AG10803 (cell line): ENCODE data around the gene TXNDC2.

Source experiments
- DNase-seq: peaks from one replicate; pipeline ENCODE4 v3.0.0; 2010; ENCODE audit warnings: low read depth
- H3K4me3 ChIP-seq: 2 replicates; pipeline ENCODE4 v1.5.1; 2011; ENCODE audit warnings: mild to moderate bottlenecking, low read length, control low read depth
- CTCF ChIP-seq: conservative IDR thresholded peaks from 2 replicates; pipeline ENCODE4 v1.5.1; 2011; ENCODE audit warnings: mild to moderate bottlenecking, low read length, control low read depth, inconsistent platforms

Gene TXNDC2

GRCh38 chr18:9918016-9918680, 32.4 kb downstream of the TXNDC2 start:
- no peak for TF ChIP-seq CTCF
- DNase-seq = no peak
- no peak overlapping the region for H3K4me3 ChIP-seq

- H3K4me3 ChIP-seq = no peak overlapping the region
- no peak for TF ChIP-seq CTCF
- no peak for DNase-seq
Observed at GRCh38 chr18:9919564-9920232, 33.9 kb downstream of the TXNDC2 start.

GRCh38 chr18:9922592-9923311, 37.0 kb downstream of the TXNDC2 start:
- no peak for DNase-seq
- H3K4me3 ChIP-seq = no peak overlapping the region
- TF ChIP-seq CTCF = no peak

GRCh38 chr18:9924371-9924943, 38.7 kb downstream of the TXNDC2 start:
- no peak for DNase-seq
- TF ChIP-seq CTCF = no peak
- H3K4me3 ChIP-seq = no peak overlapping the region

- DNase-seq = peak; percentile 53
- no peak overlapping the region for H3K4me3 ChIP-seq
- no peak for TF ChIP-seq CTCF
Observed at GRCh38 chr18:9925369-9925768, 39.6 kb downstream of the TXNDC2 start.

- no peak for DNase-seq
Observed at GRCh38 chr18:9925795-9926194, 40.0 kb downstream of the TXNDC2 start.

More at GRCh38 chr18:9925795-9926194, 40.0 kb downstream of the TXNDC2 start:
- no peak overlapping the region for H3K4me3 ChIP-seq
- no peak for TF ChIP-seq CTCF
